Keratinocyte (primary cell): ENCODE data around the gene ABCA7.

Source experiments
- EZH2 ChIP-seq: IDR thresholded peaks from one replicate; pipeline ENCODE4 v1.6.1; 2012; ENCODE audit warnings: inconsistent platforms, mild to moderate bottlenecking, low read length, moderate library complexity
- TF ChIP-seq, protein P1 (sequence below), 3 experiments: IDR thresholded peaks in 1 of 3; conservative IDR thresholded peaks in 1 of 3; optimal IDR thresholded peaks in 1 of 3; 2 replicates in 2 of 3; 3 replicates in 1 of 3; pipeline versions ENCODE3 to v1.5.1; 2011; ENCODE audit warnings: low read length in 3 of 3, mild to moderate bottlenecking in 3 of 3, moderate library complexity in 2 of 3, control low read depth in 1 of 3, inconsistent platforms in 1 of 3; ENCODE audit not compliant: insufficient read depth in 2 of 3; ENCODE audit errors: extremely low read depth in 1 of 3

DNA sequence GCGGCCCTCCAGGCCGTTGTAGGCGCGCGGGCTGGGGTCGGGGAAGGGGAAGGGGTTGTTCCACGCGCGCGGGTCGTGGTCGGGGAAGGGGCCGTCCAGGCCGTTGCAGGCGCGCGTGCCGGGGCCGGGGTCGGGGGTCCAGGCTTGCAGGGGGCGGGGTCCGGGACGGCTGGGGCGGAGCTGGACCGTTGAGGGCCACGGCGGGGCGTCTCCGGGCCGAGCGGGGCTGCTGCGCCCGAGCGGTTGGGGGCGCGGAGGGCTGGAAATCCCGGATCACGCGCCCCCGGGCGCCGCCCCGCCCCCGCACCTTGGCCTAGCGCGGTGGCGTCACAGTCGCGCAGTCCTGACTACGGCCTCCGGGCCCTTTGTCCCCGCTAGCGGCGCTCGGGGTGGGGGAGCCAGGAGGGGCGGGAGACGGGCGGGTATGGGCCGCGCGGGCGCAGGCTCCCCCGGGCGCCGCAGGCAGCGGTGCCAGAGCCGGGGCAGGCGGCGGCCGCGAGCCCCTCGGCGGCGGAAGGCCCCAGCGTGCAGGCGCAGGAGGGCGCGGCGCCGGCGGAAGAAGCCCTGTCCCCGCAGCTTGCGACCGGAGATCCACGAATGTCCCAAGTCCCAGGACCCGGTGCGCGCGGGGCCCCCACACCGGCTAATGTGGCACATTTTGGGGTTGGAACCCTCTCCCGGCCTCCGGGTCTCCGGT is 64.6 kb downstream of the ABCA7 start:
- TF ChIP-seq, protein P1, sequence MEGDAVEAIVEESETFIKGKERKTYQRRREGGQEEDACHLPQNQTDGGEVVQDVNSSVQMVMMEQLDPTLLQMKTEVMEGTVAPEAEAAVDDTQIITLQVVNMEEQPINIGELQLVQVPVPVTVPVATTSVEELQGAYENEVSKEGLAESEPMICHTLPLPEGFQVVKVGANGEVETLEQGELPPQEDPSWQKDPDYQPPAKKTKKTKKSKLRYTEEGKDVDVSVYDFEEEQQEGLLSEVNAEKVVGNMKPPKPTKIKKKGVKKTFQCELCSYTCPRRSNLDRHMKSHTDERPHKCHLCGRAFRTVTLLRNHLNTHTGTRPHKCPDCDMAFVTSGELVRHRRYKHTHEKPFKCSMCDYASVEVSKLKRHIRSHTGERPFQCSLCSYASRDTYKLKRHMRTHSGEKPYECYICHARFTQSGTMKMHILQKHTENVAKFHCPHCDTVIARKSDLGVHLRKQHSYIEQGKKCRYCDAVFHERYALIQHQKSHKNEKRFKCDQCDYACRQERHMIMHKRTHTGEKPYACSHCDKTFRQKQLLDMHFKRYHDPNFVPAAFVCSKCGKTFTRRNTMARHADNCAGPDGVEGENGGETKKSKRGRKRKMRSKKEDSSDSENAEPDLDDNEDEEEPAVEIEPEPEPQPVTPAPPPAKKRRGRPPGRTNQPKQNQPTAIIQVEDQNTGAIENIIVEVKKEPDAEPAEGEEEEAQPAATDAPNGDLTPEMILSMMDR (optimal IDR thresholded peaks at IDR 0.05 in 1 of 3, IDR thresholded peaks at IDR 0.05 in 1 of 3, conservative IDR thresholded peaks at IDR 0.05 in 1 of 3; ENCODE audit: extremely low read depth in 1 of 3, insufficient read depth in 2 of 3, low read length in 3 of 3), result peak in 1 of 3 experiments; percentile 38
- TF ChIP-seq EZH2, result no peak
